ENCODE measurements around the gene TMPRSS15. TPM values are rescaled to one million over a fixed set of nuclear protein-coding genes. Genes with fewer than 3 reads are reported as not detected.

TMPRSS15 gene
- total RNA-seq, 1 donor from 2014 or later = not detected

DNA sequence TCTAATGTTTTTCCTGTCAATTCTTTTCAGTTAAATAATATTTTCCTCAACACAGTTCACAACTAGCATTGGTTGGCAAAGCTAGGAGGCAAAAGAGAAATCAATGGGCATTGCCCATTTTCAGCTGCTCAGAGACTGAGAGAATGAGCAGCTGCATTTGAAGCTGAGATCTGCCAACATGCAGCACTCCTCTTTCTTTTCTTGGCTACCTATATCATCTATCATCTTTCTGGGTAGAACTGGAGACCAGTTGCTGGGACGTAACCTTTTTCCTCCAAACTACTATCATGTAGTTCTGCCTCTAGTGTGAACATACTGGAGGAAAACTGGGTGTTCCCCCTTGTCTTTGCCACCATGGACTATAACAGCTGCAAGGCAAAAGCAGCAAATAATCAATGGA is 136.1 kb downstream of the TMPRSS15 start:
- no peaks in the 10 kb centered on the region for H3K36me3 Mint-ChIP-seq (ENCODE audit: low read depth)
- peaks cover 8% of the 10 kb centered on the region for H3K27me3 Mint-ChIP-seq (ENCODE audit: low read depth)
- H3K9me3 Mint-ChIP-seq (ENCODE audit: low read depth) = peaks cover 5% of the 10 kb centered on the region
- no peaks in the 10 kb centered on the region for H3K4me1 Mint-ChIP-seq (ENCODE audit: low read depth)
- TF ChIP-seq, protein P1, sequence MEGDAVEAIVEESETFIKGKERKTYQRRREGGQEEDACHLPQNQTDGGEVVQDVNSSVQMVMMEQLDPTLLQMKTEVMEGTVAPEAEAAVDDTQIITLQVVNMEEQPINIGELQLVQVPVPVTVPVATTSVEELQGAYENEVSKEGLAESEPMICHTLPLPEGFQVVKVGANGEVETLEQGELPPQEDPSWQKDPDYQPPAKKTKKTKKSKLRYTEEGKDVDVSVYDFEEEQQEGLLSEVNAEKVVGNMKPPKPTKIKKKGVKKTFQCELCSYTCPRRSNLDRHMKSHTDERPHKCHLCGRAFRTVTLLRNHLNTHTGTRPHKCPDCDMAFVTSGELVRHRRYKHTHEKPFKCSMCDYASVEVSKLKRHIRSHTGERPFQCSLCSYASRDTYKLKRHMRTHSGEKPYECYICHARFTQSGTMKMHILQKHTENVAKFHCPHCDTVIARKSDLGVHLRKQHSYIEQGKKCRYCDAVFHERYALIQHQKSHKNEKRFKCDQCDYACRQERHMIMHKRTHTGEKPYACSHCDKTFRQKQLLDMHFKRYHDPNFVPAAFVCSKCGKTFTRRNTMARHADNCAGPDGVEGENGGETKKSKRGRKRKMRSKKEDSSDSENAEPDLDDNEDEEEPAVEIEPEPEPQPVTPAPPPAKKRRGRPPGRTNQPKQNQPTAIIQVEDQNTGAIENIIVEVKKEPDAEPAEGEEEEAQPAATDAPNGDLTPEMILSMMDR (IDR thresholded peaks at IDR 0.05) = no peak
- H3K4me3 Mint-ChIP-seq (ENCODE audit: unreplicated experiment) = no peak overlapping the region
- DNase-seq (ENCODE audit: low spot score) = no peak
- no peak overlapping the region for H3K27ac Mint-ChIP-seq (ENCODE audit: unreplicated experiment)

DNA sequence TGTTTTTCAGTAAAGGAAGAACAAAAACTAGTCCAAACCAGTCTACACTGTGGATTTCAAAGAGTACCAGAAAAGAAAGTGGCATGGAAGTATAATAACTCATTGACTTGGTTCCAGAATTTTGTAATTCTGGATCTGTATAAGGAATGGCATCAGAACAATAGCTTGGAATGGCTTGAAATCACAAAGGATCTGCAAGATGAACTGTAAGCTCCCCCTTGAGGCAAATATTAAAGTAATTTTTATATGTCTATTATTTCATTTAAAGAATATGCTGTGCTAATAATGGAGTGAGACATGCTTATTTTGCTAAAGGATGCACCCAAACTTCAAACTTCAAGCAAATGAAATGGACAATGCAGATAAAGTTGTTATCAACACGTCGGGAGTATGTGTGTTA is 137.6 kb downstream of the TMPRSS15 start:
- Mint-ChIP-seq H3K4me1 (ENCODE audit: low read depth) (no peaks in the 10 kb centered on the region), H3K4me3 (ENCODE audit: unreplicated experiment) (no peak overlapping the region), H3K9me3 (ENCODE audit: low read depth) (peaks cover 5% of the 10 kb centered on the region), H3K36me3 (ENCODE audit: low read depth) (no peaks in the 10 kb centered on the region), H3K27ac (ENCODE audit: unreplicated experiment) (no peak overlapping the region), H3K27me3 (ENCODE audit: low read depth) (peaks cover 8% of the 10 kb centered on the region)
- DNase-seq (ENCODE audit: low spot score) = no peak
- TF ChIP-seq, protein P1 (IDR thresholded peaks at IDR 0.05) = peak; percentile 51

DNA sequence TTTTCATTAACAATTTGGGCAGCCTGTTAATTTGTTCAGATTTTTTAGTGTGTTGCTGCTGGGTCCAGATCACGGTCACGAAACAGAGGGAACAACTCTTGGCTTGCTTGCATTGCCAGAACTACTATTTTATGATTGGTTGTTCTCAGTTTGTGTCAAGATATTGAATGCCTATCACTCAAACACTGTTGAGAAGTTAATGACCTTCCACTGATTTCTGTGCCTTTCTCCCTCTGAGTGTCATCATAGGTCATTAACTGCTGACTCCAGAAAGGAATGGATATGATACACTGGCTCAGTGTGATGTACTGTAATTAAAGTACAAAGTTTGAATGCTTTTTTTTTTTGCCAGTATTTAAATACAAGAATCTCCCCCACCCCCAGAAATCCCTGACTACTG is 149.8 kb downstream of the TMPRSS15 start:
- Mint-ChIP-seq H3K27ac (ENCODE audit: unreplicated experiment) (no peak overlapping the region), H3K9me3 (ENCODE audit: low read depth) (no peaks in the 10 kb centered on the region), H3K36me3 (ENCODE audit: low read depth) (no peaks in the 10 kb centered on the region), H3K4me1 (ENCODE audit: low read depth) (no peaks in the 10 kb centered on the region), H3K4me3 (ENCODE audit: unreplicated experiment) (no peak overlapping the region), H3K27me3 (ENCODE audit: low read depth) (peaks cover 7% of the 10 kb centered on the region)
- no peak for DNase-seq (ENCODE audit: low spot score)
- TF ChIP-seq, protein P1 (IDR thresholded peaks at IDR 0.05) = no peak

DNA sequence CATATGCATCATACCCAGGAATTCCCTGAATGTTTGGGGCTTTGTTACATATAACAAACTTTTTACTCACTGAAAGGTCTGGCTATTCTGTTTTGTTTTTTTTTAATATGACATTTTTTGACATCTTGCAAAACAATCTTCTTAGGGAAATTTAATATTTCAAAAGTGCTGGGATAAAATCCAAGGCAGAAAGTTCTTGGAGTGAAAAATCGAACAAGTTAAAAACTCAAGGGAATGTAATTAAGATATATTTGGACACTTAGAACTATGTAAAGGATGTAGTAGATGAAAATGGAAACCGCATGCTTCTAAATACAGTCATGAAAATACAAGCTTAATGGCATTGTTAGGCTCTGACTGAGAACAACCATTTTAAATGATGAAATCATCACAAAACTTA is 150.4 kb downstream of the TMPRSS15 start:
- Mint-ChIP-seq H3K27ac (ENCODE audit: unreplicated experiment) (no peak overlapping the region), H3K27me3 (ENCODE audit: low read depth) (peaks cover 7% of the 10 kb centered on the region), H3K9me3 (ENCODE audit: low read depth) (no peaks in the 10 kb centered on the region), H3K36me3 (ENCODE audit: low read depth) (no peaks in the 10 kb centered on the region), H3K4me3 (ENCODE audit: unreplicated experiment) (no peak overlapping the region), H3K4me1 (ENCODE audit: low read depth) (no peaks in the 10 kb centered on the region)
- no peak for DNase-seq (ENCODE audit: low spot score)
- TF ChIP-seq, protein P1 (IDR thresholded peaks at IDR 0.05) = no peak

DNA sequence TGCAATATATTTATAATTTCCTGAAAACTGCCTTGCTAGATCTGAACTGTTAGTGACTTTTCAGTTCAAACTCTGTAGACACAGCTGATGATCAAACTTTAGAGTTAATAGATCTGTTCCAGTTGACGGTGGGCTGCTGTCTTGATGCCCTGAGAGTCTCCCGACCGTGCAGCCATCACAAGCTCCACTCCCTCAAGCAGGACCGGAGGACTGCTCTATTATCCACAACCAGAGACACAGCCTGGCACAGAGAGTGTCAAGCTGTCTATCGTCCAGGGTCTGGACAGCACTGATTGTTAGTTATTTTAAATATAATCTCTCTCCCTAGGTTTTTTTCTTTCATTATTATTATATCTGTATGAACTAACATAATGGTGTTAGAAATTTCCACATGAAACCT is 150.9 kb downstream of the TMPRSS15 start:
- peaks cover 7% of the 10 kb centered on the region for H3K27me3 Mint-ChIP-seq (ENCODE audit: low read depth)
- DNase-seq (ENCODE audit: low spot score) = no peak
- TF ChIP-seq, protein P1 (IDR thresholded peaks at IDR 0.05) = no peak
- no peak overlapping the region for H3K4me3 Mint-ChIP-seq (ENCODE audit: unreplicated experiment)
- H3K4me1 Mint-ChIP-seq (ENCODE audit: low read depth) = no peaks in the 10 kb centered on the region
- no peaks in the 10 kb centered on the region for H3K36me3 Mint-ChIP-seq (ENCODE audit: low read depth)
- no peak overlapping the region for H3K27ac Mint-ChIP-seq (ENCODE audit: unreplicated experiment)
- H3K9me3 Mint-ChIP-seq (ENCODE audit: low read depth) = no peaks in the 10 kb centered on the region
